Peyer's patch (tissue), 4 donors: ENCODE data around the gene ASPHD2.

Source experiments
- POLR2A ChIP-seq, 2 donors: fragments of 450-650 bp; IDR thresholded peaks; one replicate each; pipeline ENCODE4 v1.5.1; 2017; ENCODE audit warnings: antibody characterized with exemption in 2 of 2, mild to moderate bottlenecking in 2 of 2, moderate library complexity in 2 of 2
- TF ChIP-seq, protein P1 (sequence below), 6 experiments: fragments of 450-650 bp in 4 of 6; fragments of 200-600 bp in 2 of 6; sonication (generic) in 1 of 6; IDR thresholded peaks; one replicate each; pipeline ENCODE4 v1.5.1; 2017 to 2019; ENCODE audit warnings: antibody characterized with exemption in 6 of 6, mild to moderate bottlenecking in 3 of 6, moderate library complexity in 1 of 6

DNA sequence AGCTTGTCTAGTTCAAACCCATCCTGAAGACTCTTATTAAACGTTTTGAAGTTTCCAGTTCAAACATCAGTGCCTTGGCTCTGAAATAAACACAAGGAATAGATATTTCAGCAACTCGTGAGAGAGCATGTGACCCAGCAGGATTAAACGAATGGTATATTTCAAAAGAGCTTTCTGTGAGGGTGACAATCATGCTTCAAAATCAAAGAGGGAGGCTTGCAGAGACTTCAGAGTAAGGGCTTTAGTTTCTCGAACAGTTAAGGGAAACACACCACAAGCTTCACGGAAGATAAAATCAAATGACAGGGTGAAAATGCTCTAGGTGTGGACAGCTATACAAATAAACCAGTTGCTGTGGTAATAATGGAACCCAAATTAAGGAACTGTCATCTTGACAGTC lies 53.1 kb downstream of the ASPHD2 start:
- TF ChIP-seq, protein P1, sequence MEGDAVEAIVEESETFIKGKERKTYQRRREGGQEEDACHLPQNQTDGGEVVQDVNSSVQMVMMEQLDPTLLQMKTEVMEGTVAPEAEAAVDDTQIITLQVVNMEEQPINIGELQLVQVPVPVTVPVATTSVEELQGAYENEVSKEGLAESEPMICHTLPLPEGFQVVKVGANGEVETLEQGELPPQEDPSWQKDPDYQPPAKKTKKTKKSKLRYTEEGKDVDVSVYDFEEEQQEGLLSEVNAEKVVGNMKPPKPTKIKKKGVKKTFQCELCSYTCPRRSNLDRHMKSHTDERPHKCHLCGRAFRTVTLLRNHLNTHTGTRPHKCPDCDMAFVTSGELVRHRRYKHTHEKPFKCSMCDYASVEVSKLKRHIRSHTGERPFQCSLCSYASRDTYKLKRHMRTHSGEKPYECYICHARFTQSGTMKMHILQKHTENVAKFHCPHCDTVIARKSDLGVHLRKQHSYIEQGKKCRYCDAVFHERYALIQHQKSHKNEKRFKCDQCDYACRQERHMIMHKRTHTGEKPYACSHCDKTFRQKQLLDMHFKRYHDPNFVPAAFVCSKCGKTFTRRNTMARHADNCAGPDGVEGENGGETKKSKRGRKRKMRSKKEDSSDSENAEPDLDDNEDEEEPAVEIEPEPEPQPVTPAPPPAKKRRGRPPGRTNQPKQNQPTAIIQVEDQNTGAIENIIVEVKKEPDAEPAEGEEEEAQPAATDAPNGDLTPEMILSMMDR (IDR thresholded peaks at IDR 0.05): no peak
- TF ChIP-seq POLR2A (IDR thresholded peaks at IDR 0.05): no peak
